Activated CD4-positive, alpha-beta T cell treated with anti-CD3 and anti-CD28 coated beads, Interleukin-10, Interleukin-2, amounts not matched to agents 100 ng/mL and 50 ng/mL, durations not matched to agents 16 hours and 8 hours (primary cell): ENCODE data around the gene SINHCAF.
"Not testable (repeated sequence)": the region's sequence is repeated elsewhere in the genome, so short reads cannot be mapped to it uniquely, and the experiment has no call there.

Experiments
- DNase-seq: peaks from one replicate; pipeline ENCODE4 v3.0.0-alpha.2; 2020

The SINHCAF gene

GRCh38 chr12:31325877-31326631 lies at the start of gene SINHCAF:
Gene SINHCAF, minus strand, starts transcription at chr12:31326150. Its CDS starts 27,946 bp downstream, at chr12:31298204.
- DNase-seq: peak; percentile 100

GRCh38 chr12:31375422-31375821 lies 49.5 kb upstream of the SINHCAF start:
- not testable (repeated sequence) for DNase-seq

- no peak for DNase-seq
Measured at GRCh38 chr12:31371256-31371620, 45.3 kb upstream of the SINHCAF start.

GRCh38 chr12:31370531-31371255 lies 44.7 kb upstream of the SINHCAF start:
- no peak for DNase-seq

- DNase-seq: no peak
Measured at GRCh38 chr12:31369712-31370521, 44.0 kb upstream of the SINHCAF start.

- no peak for DNase-seq
Measured at GRCh38 chr12:31368666-31369361, 42.9 kb upstream of the SINHCAF start.

GRCh38 chr12:31366104-31366621 lies 40.2 kb upstream of the SINHCAF start:
- DNase-seq: no peak

- no peak for DNase-seq
Measured at GRCh38 chr12:31363831-31364230, 37.9 kb upstream of the SINHCAF start.

- no peak for DNase-seq
Measured at GRCh38 chr12:31363416-31363809, 37.5 kb upstream of the SINHCAF start.

- peak; percentile 23 for DNase-seq
Measured at GRCh38 chr12:31362759-31363415, 36.9 kb upstream of the SINHCAF start.

- DNase-seq: no peak
Measured at GRCh38 chr12:31362115-31362758, 36.3 kb upstream of the SINHCAF start.

- no peak for DNase-seq
Measured at GRCh38 chr12:31361730-31362114, 35.8 kb upstream of the SINHCAF start.

- no peak for DNase-seq
Measured at GRCh38 chr12:31355747-31356107, 29.8 kb upstream of the SINHCAF start.

- no peak for DNase-seq
Measured at GRCh38 chr12:31353750-31354708, 28.1 kb upstream of the SINHCAF start.

GRCh38 chr12:31346267-31346666 lies 20.3 kb upstream of the SINHCAF start:
- DNase-seq: no peak

GRCh38 chr12:31343139-31343538 lies 17.2 kb upstream of the SINHCAF start:
- no peak for DNase-seq

GRCh38 chr12:31342286-31342685 lies 16.3 kb upstream of the SINHCAF start:
- no peak for DNase-seq

- DNase-seq: no peak
Measured at GRCh38 chr12:31339831-31340622, 14.1 kb upstream of the SINHCAF start.

GRCh38 chr12:31337952-31338351 lies 12.0 kb upstream of the SINHCAF start:
- DNase-seq: no peak

GRCh38 chr12:31331242-31331641 lies 5.3 kb upstream of the SINHCAF start:
- no peak for DNase-seq
